ENCODE measurements around the gene INSYN2A.

Gene INSYN2A

DNA sequence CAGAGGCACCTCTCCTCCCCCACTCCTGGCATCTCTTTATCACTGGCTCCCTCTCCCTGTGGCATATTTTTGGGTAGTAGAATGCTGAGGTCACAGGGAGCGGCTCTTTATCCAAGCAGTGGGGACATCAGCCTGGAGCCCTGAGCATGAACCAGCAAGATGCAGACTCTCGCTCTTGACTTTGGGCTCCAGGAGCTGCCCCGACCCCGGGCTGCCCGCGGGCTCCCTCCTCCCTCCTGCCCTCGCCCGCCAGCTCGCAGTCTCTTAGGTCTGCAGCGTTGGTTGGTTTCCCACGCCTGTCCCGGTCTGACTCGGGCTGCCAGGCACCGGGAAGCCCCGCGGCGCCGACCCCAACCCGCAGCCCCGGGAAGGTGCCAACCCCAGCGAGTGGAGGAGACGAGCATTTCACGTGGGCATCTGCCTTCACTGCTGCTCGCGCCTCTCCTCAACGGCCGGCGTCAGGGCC is 1.3 kb downstream of the INSYN2A start:
- DNase-seq = peak in 1 of 2 experiments; percentile 2

DNA sequence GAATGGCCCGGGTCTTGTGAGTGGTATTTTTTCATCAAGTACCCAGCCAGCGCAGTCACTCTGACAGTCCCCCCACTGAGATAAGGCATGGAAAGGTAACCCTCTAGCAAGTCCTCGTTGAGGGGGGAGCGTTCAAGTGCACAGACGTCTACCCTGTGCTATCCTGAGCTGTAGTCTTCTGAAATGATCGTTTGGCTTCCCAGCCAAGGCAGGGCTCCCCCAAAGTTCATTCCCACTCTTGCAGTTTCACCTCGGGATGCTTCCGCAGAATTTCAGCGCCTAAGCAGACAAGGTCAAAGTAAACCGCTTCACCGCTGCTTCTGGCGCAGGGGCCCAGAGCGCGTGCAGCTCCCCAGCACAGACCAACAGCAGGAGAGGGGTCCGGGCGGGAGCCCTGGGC is 1.8 kb downstream of the INSYN2A start:
- no peak for DNase-seq

DNA sequence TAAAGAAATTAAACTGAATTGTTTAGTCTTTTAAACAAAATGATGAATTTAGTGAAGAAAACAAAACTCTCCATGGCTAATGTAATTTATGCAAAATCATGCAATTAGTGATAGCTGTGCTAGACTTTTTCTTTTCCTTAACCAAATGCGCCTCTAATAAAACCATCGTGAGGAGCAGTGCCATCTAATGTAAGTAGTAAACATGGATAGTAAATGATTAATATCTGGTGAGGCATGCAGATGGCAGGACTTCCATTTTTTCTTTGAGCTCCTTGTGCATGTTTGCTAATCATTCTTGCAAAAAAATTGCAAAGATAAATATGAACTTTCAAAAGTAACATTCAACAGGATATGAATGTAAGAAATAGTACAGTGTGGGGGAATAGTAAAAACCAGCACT is 2.3 kb downstream of the INSYN2A start:
- no peak for DNase-seq

DNA sequence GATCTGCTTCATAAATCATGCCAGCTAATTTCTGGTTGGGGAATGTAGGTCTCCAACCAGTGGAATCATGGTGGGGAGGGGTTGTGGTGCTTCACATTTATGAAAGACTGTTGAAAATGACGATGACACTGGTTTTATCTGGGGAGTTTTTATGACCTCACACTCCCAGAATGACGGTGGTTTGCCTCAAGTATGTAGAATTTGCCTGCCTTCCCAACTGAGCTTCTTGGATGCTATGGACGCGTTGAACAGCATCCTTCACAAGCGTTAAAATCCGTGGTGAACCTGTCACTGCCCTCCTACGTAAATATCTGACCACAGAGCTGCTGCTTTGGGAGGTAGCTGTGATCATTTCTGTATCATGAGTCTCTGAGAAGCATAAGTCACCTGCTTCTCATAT is 3.3 kb downstream of the INSYN2A start:
- DNase-seq = no peak

DNA sequence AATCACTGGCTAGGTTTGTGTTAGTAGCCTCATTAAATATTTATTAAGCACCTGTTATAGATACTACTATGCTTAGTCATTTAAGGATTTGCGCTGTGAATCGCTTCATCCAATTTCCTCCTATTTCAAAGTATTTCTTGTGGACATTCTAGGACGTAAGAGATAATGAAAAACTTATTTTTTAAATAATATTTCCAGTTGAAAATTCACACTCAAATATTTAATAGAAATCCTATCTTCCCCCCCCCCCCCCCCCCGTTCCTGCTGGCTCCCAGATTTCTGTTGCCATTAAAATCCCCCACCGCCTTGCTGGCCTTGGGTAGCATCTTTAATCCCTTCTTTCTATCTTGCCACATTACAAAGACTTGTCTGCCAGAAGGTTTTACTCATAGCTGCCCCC is 6.0 kb downstream of the INSYN2A start:
- DNase-seq = peak in 1 of 2 experiments; percentile 1

DNA sequence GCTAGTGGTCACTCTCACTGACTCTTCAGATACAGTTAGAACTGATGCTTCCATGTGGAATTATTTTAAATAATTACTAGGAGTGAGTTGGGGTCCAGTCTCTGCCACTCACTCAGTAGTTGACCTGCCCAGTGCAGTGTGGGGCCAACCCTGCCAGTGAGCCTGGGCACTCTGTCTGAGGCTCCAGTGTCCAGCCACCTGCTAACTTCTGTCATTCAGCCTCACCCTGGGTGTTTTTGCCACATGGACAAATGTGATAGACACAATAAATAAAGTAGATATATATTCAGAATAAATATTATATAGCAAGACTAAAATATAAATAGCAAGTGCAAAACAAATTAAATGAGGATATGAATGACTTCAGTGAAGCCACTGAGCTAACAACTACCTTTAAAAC is 7.2 kb downstream of the INSYN2A start:
- no peak for DNase-seq

DNA sequence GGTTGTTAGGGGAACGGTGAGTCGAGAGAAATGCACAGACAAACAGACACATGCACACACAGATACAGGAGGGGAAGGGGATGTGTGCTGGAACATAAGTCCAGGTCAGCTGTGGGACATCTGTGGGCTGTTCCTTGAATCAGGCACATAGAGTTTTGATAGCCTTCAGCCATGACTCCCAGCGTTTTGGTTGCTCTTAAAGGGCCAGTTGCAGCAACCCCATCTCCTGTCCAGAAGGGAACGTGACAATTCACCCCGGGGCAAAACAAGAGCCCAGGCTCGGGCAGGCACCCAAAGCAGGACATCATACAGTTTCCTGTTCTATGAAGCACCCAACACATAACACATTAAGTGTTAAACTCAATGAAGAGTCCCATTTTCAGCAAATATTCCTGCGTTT is 9.6 kb downstream of the INSYN2A start:
- no peak for DNase-seq

DNA sequence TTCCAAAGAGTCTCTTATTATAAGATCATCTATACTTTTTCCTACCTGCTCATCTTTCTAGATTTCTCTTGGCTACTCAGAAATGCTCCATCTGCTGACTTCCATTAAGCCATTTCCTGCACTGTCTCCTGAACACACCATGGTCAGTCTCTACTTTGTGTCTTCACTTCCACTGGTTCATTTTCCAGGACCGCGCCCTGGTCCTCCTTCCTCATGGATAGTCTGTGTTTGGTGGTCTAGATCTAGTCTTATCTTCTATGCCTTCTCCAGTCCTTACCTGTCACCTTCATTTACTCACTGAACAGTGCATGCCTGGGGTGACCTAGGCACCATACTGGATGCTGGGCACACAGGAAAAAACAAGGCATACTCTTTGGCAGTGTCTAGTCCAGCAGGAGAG is 11.8 kb downstream of the INSYN2A start:
- DNase-seq = no peak

DNA sequence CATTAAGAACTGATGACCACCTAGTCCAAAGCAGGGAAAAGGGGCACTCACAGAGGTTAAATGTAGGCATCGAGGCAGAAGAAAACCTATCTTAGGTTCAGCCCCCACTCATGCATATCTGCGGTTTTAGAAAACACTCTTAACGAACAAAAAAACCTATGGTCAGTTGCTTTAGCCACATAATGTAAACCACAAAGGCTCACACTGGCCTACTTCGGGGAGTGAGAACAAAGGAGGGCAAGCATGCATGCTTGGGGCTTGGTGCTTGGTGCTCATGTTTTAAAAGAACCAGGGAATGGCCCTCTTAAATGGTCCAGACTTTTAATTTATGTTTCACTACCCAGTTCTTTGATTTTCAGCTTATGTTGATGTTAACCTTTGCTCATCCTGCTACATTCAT is 14.2 kb downstream of the INSYN2A start:
- no peak for DNase-seq

DNA sequence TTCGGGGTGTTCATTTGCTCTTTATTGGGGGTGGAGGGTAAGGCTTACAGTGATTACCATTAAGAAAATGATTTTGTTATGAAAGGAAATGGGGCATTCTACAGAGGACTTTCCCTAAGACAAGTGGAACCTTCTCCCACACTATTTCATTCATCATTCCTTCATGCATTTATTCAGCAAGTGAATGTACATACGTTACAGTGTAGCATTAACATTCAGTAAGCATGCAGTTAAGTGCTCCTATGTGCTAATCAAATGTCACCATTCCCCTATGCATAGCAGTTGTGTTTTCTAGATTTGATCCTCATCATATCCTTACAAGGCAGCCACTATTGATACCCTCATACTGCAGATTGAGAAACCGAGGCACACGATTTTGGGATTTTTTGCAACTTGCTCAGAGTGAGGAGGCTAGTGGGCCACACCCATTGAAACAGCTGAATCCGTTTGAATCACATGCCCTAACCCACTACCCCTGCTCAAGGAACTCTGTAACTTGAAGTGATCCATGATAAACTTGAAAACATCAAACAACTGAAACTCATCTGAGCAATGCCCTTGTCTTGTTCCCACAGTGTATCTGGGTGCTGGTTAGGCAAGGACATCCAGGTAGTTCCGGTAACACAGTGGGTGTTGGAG is 16.7 kb downstream of the INSYN2A start:
- DNase-seq = no peak

DNA sequence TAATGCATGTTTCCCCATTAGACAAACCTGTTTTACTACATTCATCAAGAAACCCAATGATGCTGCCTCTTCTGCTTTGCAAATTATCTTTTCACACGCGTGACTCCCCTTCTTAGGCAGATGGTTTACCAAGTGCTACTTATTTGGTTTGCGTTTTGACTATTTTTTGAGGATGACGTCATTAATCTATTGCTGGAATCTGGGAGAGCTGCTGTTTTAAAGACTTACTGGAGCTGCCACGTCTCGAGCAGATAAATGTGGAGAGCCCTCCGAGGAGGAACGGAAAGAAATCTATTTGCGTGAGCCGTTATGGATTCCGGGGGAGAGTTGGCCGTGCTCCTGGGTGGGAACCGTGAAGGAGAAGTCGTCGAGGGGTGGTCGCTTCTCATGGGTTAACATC is 19.7 kb downstream of the INSYN2A start:
- no peak for DNase-seq

DNA sequence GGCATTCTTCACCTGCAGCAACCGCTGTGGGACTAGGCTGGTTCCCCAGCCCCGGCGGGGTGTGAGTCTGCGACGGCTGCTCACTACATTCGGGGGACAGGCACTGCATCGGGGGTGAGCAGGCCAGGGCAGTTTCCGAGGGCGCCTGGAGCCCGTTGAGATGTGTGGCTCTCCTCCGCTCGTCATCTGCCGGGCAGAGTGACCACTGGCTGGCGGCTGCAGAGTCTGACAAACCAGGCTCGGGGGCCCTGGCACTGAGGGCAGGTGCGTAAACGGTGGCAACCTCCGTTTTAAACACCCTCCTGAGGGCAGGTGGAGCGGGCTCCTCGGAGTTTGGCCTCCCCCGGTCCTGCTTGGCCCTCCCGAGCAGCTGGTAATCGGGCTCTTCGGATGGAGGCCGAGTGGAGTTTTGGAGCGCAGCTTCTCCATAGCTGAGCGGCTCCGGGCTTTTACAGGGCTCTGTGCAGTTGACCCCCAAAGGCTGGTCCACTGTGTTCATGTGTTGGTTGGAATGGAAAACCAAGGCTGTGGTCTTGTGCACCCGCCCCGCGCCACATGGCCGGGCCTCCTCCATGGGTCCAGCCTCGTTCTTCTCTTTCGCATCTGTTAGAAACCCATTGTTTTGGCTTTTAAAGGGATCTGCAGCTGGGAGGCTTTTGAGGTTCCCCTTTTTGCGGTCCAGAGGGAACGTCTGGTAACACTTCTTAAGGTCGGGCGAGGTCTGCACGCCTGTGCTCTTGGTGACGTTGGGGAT is 20.9 kb downstream of the INSYN2A start:
- no peak for DNase-seq

DNA sequence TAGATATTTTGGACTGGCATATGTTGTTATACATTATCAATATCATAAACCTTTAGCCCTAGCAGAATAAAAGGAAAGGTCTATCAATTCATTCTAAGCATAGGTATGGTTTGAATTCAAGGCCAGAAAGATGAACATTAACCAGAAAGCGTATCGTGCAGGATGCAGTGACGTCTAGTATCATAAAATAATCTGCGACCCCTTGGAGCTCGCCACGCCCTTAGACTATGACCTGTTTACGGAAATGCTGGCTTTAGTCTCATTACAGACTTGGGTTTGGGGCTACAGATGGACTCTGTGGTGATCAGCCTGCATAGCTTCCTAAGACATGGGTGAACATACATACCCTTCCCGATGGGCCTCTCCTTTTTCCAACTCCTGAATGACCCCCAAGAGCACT is 21.5 kb downstream of the INSYN2A start:
- no peak for DNase-seq

DNA sequence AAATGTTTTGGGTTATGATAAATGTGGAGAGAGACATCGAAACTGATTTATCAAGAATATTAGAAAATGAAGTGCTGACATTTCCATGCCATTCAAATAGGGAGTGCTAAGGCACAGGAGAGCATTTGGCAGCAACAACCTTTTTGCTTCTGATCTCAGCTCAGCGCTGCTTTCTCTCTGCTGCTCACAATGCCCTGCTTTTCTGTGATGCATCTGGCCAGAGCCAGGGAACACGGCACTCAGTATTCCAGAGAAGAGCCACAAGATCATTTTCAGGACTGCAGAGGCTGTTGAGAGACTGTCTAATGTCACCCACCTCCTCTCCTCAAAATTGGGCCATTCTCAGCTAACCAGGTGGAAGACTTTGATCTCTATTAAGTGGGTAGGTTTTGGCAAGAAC is 28.1 kb downstream of the INSYN2A start:
- no peak for DNase-seq

DNA sequence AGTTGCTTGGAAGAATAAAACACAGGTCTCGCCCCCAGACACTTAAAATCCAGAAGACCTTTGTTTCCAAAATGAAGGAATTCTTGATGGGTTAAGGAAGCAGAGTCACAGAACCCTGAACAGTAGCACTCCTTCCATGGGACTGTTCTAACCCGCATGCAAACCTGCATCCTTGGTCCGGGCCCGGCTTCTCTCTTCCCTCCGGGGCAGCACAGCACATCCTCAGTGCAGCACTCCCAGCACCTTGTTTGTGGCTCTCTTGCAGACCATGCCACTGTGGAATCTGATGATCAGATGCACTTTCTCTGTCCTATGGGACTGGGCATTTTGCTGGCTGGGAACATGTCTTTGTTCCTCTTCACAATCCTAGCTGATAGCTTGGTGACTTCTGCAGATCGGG is 33.5 kb downstream of the INSYN2A start:
- no peak for DNase-seq

DNA sequence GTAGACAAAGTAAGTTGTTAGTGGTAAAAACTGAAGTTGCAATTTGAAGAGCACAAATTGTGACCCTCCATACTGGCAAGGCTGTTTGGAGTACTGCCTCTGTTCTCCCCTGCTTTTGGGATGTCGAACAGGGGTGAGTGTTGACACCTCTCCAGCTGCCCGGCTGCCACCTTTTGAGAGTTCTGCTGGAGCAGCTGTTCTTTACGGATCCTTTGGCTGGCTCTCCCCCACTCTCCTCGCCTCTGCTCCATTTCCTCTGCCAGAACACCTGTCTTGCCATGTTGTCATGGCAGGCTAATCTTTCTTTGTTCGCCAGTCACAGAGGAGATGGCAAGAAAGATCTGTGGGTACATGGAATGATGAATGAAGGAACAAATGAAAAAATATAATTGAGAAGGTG is 34.9 kb downstream of the INSYN2A start:
- peak; percentile 26 to 74 for DNase-seq

DNA sequence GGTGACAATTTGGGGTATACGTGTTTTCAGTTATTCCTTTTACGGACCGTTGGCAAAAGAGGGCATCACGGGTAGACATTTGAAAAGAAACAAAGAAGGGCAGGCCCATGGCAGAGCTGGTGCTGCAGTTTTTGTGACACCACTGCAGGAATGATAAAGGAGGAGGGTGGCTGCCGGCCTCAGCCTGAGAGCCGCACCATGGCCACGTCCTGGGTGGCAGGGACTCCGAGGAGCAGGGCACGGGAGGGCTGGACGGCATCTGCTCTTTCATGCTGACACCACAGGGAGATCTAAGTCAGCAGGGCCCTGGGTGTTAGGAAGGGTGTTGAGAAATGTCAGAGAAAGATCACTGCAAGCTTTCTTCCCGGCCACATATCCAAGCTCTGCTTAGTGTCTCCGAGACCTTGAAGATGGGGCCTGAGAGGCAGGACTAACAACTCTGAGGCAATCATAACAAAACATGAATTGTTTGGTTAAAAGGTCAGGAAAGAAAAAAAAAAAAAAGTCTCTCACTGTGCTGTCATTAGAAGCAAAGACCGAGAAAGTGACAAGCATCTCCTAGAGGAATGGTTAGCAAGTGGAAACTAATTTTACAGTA is 36.6 kb downstream of the INSYN2A start:
- no peak for DNase-seq

DNA sequence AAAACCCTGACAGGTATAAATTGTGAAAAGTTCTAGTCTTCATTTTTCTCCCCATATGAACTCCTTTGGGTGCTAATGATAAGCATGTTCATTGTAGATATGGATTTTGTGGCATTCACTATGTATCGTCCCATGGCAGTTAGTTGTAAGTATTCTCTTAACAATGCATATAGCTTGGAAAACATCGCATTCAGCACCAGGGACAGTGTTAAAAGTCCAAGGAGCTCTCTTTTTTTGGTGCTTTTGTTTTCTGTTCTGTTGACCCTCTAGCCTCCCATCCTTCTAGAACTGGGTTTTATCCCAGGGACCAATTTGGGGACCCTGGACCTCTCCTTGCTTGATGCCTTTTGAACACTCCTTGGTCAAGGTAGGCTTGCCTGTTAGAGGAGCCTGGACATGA is 37.7 kb downstream of the INSYN2A start:
- DNase-seq = no peak

DNA sequence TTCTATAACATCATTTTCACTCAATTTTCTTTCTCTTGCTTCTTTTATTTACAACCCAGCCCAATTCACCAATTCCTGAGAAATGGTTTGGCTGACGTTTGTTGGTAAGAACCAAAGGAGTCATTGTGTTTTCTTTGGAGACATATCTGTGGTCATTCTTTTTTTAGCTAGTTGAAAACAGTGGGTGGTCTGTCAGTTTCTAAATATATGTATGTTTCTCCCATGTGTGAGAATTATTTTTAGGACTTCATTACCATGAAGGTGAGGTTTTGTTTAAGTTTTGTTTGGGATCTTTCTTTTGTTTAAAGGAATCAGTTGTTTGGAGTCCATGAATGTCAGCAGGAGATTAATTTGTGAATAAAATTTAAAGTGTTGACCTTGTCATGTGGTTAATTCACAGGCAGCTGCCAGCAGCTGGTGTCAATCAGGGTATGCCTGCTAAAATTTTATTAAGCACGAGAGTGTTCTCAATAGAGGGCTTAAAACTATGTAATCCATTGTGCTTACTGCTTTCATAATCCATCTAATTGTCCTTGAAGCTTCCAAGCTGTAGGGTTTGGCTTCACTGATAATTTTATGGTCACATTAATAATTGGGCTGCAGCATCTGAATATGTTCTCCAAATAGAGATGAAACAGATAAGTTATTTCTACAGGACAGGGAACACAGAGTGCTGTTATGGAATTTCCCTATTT is 38.7 kb downstream of the INSYN2A start:
- DNase-seq = peak; percentile 25 to 79

DNA sequence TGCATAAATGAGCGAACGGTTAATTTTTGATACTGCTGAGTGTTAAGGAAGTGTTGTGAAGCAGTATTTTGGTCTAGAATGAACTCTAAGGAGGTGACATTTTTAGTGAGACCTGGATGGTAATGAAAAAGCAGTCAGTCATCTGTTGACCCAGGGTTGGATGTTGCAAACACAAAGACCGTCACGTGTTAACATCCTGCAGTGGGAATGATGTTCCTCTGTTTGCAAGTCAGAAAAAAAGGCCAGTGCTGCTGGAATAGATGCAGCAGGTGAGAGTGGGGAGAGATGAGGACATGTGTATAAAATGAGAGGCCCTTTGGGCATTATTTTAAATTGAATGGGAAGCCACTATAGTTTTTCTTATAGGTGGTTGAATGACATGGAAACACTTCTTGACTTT is 39.3 kb downstream of the INSYN2A start:
- DNase-seq = no peak

DNA sequence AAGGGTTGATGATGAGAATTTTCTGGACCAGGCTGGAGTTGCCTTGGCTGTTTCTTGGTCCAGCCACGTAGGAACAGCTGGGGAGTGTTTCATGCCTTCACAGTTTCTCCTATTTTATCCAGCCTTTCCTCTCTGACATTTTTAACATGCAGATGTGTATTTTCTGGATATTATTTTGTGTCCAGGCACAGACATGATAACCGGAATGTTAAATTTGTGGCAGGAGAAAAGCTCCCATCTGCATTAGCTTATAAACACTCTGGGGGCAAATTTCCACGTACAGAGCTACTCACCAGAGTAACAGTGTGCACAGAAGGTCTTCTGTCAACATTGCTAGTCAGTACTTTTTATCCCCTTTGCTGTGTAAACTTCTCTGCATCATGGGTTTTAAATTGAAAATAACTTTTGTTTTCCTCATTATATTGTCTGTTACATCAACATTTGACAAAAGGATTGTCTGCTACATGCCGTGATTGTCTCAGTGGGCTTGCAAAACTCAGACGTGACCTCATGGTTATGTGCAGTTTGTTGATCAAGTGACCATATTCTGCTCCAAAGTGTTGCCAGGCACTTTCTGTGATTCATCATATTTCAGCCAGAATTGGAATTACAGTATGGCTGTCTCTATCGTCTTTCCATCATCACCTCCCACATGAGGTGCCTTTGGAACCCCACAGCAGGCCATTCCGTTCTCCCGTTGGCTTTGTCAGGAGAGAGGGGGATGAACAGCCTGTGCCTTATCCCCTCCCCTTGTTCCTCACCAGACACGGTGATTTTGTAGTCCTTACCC is 41.4 kb downstream of the INSYN2A start:
- DNase-seq = no peak

DNA sequence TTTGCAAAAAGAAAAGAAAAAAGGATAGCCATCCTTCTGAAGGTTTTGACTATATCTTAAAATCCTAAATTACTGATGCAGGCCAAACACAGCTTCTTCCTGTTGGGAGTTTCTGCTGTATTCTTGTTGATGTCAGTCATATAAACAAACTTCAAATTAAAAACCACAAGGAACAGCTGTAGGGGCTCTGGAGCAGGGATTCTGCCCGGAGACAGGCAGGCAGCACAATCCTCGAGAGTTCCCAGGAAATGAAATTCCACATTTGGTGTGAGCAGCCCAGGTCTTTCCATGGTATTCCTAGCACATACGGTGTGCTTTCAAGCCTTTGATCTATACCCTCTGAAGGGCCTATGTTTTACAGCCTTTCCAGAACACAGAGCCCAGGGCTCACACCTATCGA is 43.2 kb downstream of the INSYN2A start:
- DNase-seq = no peak
